ENCODE measurements around the gene MKNK1.

MKNK1 gene

GRCh38 chr1:46517932-46518498, 86.1 kb downstream of the MKNK1 start:
- Histone ChIP-seq H3K9ac (ENCODE audit: low read depth, low read length, poor library complexity, severe bottlenecking) (no peak overlapping the region), H3F3A (ENCODE audit: low read depth) (no peaks in the 10 kb centered on the region), H3K4me3 (ENCODE audit: low read length, poor library complexity, severe bottlenecking) (no peak overlapping the region), H4K20me1 (ENCODE audit: insufficient read depth, low read length, poor library complexity, severe bottlenecking) (no peaks in the 10 kb centered on the region), H3K9me3 (ENCODE audit: insufficient read depth, low read depth, low read length) (no peaks in the 10 kb centered on the region), H3K9me2 (replicated peaks; ENCODE audit: low read depth, low read length) (no peaks in the 10 kb centered on the region), H3K36me3 (ENCODE audit: insufficient read depth, low read length) (no peaks in the 10 kb centered on the region), H3K79me2 (ENCODE audit: insufficient read depth, low read length) (no peaks in the 10 kb centered on the region), H3K4me1 (ENCODE audit: insufficient read depth, low read length, poor library complexity, severe bottlenecking) (no peaks in the 10 kb centered on the region), H3K4me2 (ENCODE audit: low read depth, low read length, poor library complexity, severe bottlenecking) (no peak overlapping the region), H3K27me3 (ENCODE audit: insufficient read depth, low read length, poor library complexity, severe bottlenecking) (no peaks in the 10 kb centered on the region), H2AFZ (ENCODE audit: low read length) (no peak overlapping the region)
- TF ChIP-seq EZH2phosphoT487 (IDR thresholded peaks at IDR 0.05; ENCODE audit: borderline replicate concordance), result no peak
- no peak for TF ChIP-seq CTCF (conservative IDR thresholded peaks at IDR 0.05; ENCODE audit: low read length)

DNA sequence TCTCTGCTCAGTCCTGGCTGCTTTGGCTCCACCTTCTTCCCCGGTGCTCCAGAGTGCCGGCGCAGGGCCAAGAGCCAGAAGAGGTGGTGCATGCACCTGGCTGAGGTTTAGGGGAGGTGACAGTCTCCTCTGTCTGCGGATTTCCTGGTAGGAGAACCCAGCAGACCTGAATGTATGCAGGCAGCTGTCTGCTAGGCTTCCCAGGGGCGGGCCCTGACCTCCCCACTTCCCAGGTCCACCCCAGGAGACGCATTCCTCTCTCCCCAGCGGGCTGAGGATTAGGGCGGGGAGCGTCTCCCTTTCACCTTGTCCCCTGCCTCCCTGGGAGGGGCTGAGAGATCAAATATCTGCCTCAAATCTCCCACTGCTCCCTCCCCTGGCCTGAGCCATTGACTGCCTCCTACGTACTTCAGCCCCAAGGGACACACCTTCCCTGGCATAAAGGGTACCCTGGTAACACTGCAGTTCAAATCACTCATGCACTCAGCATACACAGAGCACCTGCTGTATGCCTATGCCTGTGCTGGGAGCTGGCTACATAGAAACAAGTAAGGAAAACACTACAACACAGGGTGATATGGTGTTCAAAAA, 87.0 kb downstream of the MKNK1 start:
- no peak for TF ChIP-seq CTCF (conservative IDR thresholded peaks at IDR 0.05; ENCODE audit: low read length)
- TF ChIP-seq EZH2phosphoT487 (IDR thresholded peaks at IDR 0.05; ENCODE audit: borderline replicate concordance), result no peak
- no peak overlapping the region for H2AFZ ChIP-seq (ENCODE audit: low read length)
- H3K4me2 ChIP-seq (ENCODE audit: low read depth, low read length, poor library complexity, severe bottlenecking), result no peak overlapping the region
- H3K36me3 ChIP-seq (ENCODE audit: insufficient read depth, low read length), result no peaks in the 10 kb centered on the region
- H3K4me3 ChIP-seq (ENCODE audit: low read length, poor library complexity, severe bottlenecking), result no peak overlapping the region
- H4K20me1 ChIP-seq (ENCODE audit: insufficient read depth, low read length, poor library complexity, severe bottlenecking), result no peaks in the 10 kb centered on the region
- no peaks in the 10 kb centered on the region for H3K9me3 ChIP-seq (ENCODE audit: insufficient read depth, low read depth, low read length)
- H3K9ac ChIP-seq (ENCODE audit: low read depth, low read length, poor library complexity, severe bottlenecking), result no peak overlapping the region
- H3K27me3 ChIP-seq (ENCODE audit: insufficient read depth, low read length, poor library complexity, severe bottlenecking), result no peaks in the 10 kb centered on the region
- no peaks in the 10 kb centered on the region for H3K4me1 ChIP-seq (ENCODE audit: insufficient read depth, low read length, poor library complexity, severe bottlenecking)
- H3K9me2 ChIP-seq (replicated peaks; ENCODE audit: low read depth, low read length), result no peaks in the 10 kb centered on the region
- H3F3A ChIP-seq (ENCODE audit: low read depth), result no peaks in the 10 kb centered on the region
- no peaks in the 10 kb centered on the region for H3K79me2 ChIP-seq (ENCODE audit: insufficient read depth, low read length)

DNA sequence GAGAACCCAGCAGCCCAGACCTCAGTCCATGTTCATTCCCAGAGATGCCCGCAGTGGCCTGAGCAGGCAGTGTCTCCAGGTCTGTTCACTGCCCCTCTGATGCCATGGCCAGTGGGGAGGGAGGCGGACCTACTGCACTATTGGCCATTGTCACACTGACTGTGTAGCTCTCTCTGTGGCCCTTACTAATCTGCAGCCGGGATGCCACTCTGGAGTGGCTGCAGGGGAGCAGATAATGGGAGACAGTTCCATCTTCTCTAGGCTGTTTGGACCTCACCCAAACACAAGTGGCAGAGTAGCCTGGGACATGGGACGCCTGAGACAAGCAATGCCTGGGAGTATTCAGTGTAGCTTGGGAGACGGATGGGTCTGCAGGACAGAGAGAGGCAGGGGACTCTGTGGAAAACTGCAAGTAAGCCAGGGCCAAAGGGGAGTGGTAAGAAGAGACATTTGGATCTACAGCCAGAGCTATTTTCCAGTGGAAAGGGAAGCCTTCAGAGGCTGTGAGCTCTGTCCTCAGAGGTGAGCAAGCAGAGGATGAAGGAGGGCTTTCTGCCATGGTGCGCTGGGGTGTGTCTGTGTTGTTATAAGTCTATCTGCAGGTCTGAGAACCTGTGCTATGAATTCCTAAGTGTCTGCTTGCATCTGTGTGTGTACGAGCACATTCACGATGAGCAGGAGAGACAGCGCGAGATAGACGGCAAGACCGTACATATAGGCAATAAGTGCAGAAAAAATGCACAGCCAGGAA, 87.7 kb downstream of the MKNK1 start:
- Histone ChIP-seq H3F3A (ENCODE audit: low read depth) (no peaks in the 10 kb centered on the region), H3K4me2 (ENCODE audit: low read depth, low read length, poor library complexity, severe bottlenecking) (no peak overlapping the region), H3K27me3 (ENCODE audit: insufficient read depth, low read length, poor library complexity, severe bottlenecking) (no peaks in the 10 kb centered on the region), H3K4me1 (ENCODE audit: insufficient read depth, low read length, poor library complexity, severe bottlenecking) (no peaks in the 10 kb centered on the region), H3K79me2 (ENCODE audit: insufficient read depth, low read length) (no peaks in the 10 kb centered on the region), H3K9ac (ENCODE audit: low read depth, low read length, poor library complexity, severe bottlenecking) (no peak overlapping the region), H4K20me1 (ENCODE audit: insufficient read depth, low read length, poor library complexity, severe bottlenecking) (no peaks in the 10 kb centered on the region), H3K4me3 (ENCODE audit: low read length, poor library complexity, severe bottlenecking) (no peak overlapping the region), H3K9me2 (replicated peaks; ENCODE audit: low read depth, low read length) (no peaks in the 10 kb centered on the region), H2AFZ (ENCODE audit: low read length) (no peak overlapping the region), H3K36me3 (ENCODE audit: insufficient read depth, low read length) (no peaks in the 10 kb centered on the region), H3K9me3 (ENCODE audit: insufficient read depth, low read depth, low read length) (no peaks in the 10 kb centered on the region)
- no peak for TF ChIP-seq EZH2phosphoT487 (IDR thresholded peaks at IDR 0.05; ENCODE audit: borderline replicate concordance)
- no peak for TF ChIP-seq CTCF (conservative IDR thresholded peaks at IDR 0.05; ENCODE audit: low read length)
